ENCODE measurements around the gene BCL6B.
"Not testable (repeated sequence)": the region's sequence is repeated elsewhere in the genome, so short reads cannot be mapped to it uniquely, and the experiment has no call there.

BCL6B gene, protein sequence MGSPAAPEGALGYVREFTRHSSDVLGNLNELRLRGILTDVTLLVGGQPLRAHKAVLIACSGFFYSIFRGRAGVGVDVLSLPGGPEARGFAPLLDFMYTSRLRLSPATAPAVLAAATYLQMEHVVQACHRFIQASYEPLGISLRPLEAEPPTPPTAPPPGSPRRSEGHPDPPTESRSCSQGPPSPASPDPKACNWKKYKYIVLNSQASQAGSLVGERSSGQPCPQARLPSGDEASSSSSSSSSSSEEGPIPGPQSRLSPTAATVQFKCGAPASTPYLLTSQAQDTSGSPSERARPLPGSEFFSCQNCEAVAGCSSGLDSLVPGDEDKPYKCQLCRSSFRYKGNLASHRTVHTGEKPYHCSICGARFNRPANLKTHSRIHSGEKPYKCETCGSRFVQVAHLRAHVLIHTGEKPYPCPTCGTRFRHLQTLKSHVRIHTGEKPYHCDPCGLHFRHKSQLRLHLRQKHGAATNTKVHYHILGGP

DNA sequence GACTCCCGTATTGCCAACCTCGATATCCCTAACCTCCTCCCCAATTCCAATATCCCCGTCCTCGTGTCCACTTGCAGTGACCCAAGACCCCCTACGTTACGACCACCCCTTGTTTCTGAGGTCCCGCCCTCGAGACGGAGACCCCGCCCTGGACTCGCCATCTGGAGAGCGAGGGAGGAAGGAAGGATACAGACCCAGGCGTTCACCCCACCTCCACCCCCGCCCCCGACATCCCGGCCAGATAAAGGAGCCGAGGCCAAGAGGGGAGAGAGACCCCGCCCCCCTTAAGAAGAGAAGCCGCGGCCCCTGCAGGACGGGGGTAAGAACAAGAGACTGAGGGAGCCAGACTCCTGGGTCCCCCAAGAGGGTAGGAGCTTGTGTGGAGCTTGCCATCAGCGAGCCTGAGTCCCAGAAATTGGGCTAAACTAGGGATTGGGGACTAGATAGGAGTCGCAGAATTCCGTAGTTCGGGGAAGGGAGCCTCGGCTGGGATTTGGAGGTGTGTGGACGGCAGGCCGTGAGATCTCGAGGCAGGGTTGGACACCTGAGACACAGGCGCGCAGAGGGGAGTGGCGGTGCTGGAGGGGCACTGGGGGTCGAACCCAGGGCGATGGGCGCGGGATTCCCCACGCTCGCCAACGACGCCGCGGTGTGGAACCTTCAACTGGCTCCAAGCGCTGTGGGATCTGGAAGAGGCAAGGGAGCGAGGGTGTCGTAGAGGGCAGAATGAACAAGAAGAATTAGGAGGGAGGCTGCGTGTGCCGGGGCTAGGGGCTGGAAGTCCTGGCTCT lies at the start of gene BCL6B:
Gene BCL6B, plus strand, starts transcription at position 270 of the 791 bp plus-strand sequence. CDS start 622 bp downstream, outside the sequence.
- DNase-seq (ENCODE audit: extremely low read depth in 1 of 2, low read depth in 1 of 2): no peak

DNA sequence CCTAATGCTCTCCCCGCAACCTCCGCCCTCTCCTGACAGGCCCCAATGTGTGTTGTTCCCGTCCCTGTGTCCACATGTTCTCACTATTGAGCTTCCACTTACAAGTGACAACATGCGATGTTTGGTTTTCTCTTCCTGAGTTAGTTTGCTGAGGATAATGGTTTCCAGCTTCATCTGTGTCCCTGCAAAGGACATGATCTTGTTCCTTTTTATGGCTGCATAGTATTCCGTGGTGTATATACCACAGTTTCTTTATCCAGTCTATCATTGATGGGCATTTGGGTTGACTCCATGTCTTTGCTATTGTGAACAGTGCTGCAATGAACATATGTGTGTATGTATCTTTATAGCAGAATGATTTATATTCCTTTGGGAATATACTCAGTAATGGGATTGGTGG lies 43.4 kb upstream of the BCL6B start:
- not testable (repeated sequence) for DNase-seq (ENCODE audit: extremely low read depth in 1 of 2, low read depth in 1 of 2)

DNA sequence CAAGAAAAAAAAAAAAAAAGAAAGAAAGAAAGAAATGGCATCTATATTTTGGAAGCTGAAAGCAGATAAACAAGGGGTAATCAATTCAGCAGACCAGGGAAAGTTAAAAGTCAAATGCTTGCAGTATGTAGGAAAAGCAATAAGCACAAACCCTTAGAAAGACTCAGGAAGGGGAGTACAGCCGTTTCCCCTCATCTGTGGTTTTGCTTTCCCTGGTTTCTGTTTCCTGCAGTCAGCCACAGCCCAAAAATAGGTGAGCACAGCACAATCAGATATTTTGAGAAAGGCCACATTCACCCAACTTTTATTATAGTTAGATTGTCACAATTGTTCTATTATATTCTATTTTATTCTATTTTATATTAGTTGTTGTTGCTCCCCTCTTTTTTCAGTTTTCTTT lies 41.4 kb upstream of the BCL6B start:
- no peak for DNase-seq (ENCODE audit: extremely low read depth in 1 of 2, low read depth in 1 of 2)

DNA sequence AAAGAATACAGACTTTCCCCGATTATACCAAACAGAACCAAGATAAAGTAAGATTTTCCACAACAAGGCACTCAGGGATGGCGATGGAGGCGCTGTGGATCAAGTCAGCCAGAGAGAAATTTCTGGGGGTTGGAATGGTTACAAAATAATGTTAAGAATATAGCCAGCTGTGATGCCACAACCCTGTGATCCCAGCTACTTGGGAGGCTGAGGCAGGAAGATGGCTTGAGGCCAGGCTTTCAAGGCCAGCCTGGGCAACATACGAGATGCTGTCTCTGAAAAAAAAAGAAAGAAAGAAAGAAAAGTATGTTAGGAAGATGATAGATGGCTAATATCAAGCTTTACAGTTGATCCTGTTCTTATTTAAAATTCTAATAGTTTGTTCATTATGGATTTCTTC lies 37.6 kb upstream of the BCL6B start:
- no peak for DNase-seq (ENCODE audit: extremely low read depth in 1 of 2, low read depth in 1 of 2)

DNA sequence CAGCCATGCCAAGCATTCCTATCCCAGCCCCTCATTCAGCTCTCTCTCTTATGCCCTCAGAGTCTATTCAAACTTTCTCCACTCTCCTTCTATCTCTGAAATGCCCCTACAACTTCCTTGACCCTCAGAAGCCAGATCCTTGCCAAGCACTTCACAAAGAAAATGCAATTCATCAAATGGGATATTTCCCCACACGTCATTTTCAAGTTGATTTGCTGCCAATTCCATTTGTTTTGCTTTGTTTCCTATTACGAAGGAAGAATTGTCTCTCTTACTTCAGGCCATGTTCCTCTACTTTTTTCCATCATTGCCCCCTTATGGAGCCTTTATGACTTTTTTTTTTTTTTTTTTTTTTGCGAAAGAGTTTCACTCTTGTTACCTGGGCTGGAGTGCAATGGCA lies 36.2 kb upstream of the BCL6B start:
- DNase-seq (ENCODE audit: extremely low read depth in 1 of 2, low read depth in 1 of 2): no peak

DNA sequence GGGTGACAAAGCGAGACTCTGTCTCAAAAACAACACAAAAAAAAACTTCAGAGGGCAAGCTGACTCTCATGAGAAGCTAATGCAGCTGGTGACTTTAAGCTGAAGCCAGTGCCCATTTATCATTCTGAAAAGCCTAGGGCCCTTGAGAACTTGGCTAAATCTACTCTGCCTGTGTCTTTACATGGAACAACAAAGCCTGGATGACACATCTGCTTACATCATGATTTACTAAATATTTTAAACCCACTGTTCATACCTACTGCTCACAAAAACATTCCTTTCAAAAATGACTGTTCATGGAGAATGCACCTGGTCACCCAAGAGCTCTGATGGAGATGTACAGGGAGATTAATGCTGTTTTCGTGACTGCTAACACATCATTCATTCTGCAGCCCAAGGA lies 33.1 kb upstream of the BCL6B start:
- no peak for DNase-seq (ENCODE audit: extremely low read depth in 1 of 2, low read depth in 1 of 2)

DNA sequence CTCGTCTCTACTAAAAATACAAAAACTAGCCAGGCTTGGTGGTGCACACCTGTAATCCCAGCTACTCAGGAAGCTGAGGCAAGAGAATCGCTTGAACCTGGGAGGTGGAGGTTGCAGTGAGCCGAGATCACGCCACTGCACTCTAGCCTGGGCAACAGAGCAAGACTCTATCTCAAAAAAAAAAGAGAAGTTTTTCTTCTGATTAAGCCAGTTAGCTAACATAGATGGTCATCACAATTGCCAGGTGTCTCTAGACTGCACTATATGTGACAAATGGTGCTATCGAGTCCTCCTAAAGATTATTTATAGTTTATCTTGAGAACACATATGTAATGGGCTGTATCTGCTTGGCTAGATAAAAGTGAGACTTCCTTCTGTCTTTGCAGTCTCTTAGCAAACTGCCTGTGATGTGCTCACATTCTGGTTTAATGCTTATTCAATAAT lies 29.2 kb upstream of the BCL6B start:
- not testable (repeated sequence) for DNase-seq (ENCODE audit: extremely low read depth in 1 of 2, low read depth in 1 of 2)

DNA sequence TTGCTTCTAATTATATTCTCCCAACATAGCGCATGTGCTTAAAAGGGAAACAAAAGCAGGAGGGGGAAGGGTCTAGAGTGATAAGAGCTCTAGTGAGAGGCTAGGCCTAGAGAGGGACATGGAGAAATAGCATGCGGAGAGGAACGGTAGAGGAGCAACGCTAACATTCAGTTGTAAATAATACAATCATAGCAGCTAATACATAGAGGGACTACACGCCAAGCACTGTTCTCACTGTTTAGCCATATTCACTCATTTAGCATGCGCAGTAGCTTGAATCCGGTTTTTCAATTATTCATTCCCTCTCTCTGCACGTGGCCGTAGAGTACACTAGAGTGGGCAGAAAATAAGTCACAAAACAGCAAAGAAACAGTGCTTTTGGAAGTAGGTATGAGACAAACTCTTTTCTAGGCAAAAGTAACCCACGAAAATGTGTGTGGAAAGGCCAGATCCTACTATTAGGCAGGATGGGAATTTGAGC lies 28.7 kb upstream of the BCL6B start:
- DNase-seq (ENCODE audit: extremely low read depth in 1 of 2, low read depth in 1 of 2): no peak

DNA sequence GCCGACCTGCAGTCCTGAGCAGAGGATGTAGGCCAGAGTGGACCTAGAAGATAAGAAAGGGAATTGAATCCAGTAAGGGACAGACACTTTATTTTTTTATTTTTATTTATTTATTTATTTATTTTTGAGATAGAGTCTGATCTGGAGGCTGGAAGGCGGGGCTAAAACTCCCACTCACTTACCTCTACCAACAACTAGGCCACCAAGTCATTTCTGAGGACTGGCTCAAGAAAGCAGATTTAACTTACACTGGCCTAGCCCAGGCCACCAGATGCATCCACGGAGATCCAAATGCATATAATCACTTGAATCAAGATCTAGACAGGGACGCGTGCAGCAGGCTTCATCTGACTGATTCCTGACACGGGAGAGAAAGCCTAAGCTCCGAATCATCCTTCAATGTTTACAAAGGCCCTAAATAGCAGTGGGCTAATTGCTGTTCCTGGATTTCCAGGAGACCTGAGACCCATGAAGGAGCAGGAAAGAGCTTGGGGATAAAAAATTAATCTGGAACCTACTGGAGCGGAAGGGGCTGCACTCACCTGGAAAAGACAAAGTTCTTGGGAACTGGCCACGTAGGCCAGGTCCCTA lies 28.1 kb upstream of the BCL6B start:
- DNase-seq (ENCODE audit: extremely low read depth in 1 of 2, low read depth in 1 of 2): no peak

DNA sequence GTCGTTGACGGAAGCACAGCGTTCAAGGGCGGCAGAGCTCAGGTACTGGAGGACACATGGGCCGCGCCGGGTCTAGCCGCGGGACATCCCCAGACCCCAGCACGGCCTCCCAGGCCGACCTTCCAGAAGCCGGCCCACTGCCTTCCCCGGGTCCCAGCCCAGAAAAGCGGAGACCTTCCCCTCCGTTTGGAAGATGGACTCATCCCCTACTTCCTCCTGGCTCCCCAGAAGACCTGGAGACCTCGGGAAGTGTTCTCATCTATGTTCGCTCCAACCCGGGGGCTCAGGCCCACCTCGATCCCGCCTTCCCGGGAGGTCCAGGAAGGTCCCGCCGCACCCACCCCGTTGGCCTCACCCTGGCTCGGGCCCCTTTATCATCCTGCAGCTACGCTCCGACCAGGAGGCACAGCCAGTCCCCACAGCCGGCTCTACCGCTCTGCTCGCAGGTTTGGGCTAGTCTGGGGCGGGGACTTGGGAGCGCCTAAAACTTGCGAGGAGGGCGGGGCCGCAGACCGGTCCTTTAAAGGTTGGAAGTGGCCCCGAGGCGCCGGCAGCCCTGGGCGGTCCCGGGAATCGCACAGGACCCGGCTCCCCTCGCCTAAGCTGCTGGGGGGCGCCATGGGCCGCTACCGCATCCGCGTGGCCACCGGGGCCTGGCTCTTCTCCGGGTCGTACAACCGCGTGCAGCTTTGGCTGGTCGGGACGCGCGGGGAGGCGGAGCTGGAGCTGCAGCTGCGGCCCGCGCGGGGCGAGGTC lies 27.2 kb upstream of the BCL6B start, which contains the start of gene ALOX12:
Gene ALOX12, plus strand, starts transcription at position 550 of the 756 bp plus-strand sequence. Its CDS starts 69 bp downstream, at position 619.
- no peak for DNase-seq (ENCODE audit: extremely low read depth in 1 of 2, low read depth in 1 of 2)

DNA sequence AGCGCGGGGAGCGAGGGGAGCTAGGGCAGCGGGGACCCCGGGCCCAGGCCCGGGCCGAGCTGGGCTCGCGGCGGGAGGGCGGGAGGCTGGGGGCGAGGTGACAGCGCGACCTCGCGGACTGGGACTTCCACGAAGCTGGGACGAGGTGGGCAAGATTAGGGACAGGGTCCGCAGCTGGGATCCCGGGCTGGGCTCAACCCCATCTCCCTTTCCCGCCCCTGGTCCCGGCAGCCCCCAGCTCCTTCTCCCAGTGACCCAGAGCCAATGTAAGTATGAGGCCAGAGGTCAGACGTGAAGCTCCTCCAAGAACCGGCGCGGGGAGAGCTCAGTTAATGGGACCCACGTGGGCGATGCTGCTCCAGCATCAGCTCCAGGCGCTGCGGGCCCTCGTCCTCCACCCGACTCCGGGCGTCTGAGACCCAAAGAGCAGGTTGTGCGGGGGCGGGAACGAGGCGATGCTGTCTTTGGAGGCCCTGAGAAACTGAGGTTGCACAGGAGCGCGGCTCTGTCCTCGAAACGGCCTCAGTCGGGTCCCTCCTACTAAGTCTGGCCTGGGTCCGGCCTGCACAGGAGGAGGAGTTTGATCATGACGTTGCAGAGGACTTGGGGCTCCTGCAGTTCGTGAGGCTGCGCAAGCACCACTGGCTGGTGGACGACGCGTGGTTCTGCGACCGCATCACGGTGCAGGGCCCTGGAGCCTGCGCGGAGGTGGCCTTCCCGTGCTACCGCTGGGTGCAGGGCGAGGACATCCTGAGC lies 26.4 kb upstream of the BCL6B start:
- DNase-seq (ENCODE audit: extremely low read depth in 1 of 2, low read depth in 1 of 2): no peak

DNA sequence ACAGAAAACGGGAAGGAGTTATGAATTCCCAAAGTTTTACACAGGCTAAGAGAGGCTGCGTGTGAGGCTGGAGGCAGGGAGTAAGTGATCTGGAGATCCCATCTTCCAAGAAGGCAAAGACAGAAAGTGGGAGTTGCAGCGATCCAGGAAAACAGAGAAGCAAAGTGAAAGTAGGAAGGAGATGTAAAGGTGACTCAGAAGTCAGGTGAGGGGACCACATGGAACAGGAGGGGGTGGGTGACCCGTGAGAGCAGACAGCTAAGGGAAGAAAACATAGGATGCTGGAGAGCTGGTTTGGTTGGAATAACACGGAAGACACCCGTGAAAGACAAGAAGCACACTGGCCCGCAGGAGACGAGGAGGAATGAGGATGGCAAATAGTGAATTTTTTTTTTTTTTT lies 25.7 kb upstream of the BCL6B start:
- DNase-seq (ENCODE audit: extremely low read depth in 1 of 2, low read depth in 1 of 2): no peak

DNA sequence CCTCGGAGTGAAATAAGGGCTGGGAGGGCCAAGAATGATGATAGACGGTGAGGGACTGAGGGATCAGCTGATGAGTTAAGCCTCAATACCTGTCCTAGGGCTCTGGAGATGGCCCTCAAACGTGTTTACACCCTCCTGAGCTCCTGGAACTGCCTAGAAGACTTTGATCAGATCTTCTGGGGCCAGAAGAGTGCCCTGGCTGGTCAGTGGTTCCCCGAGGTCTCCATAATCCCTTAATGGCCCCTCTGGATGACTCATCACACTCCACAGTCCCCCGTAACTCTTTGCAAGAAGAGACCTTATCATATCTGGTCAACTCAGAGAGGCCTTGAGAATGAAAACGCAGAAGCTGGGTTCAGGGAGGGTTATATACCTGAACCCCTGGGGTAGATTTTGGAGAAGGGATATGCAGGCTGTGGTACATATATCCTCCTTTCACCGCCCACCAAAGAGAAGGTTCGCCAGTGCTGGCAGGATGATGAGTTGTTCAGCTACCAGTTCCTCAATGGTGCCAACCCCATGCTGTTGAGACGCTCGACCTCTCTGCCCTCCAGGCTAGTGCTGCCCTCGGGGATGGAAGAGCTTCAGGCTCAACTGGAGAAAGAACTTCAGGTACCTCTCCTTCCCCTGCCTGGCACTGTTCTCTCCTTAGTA lies 23.9 kb upstream of the BCL6B start:
- DNase-seq (ENCODE audit: extremely low read depth in 1 of 2, low read depth in 1 of 2): no peak

DNA sequence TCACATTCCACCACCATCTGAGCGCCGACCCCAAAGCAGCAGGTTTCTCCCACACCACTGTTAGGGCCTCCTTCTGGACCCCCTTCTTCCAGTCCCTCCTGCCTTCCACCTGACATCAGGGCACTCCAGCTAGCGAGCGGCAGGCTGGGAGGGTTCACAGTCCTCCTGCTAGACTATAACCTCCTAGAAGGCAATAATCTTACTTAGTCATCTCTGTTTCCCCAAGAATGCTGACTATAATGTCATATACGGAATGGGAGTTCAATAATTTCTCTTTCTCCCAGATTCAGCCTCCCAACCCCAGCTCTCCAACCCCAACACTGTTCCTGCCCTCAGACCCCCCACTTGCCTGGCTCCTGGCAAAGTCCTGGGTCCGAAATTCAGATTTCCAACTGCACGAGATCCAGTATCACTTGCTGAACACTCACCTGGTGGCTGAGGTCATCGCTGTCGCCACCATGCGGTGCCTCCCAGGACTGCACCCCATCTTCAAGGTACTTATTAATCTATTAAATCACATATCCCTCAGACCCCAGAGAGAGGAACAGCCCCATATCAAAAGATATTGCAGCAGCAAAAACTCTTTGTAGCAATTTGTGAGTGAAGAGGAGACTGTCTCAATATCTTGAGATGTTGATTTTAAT lies 21.4 kb upstream of the BCL6B start:
- no peak for DNase-seq (ENCODE audit: extremely low read depth in 1 of 2, low read depth in 1 of 2)

DNA sequence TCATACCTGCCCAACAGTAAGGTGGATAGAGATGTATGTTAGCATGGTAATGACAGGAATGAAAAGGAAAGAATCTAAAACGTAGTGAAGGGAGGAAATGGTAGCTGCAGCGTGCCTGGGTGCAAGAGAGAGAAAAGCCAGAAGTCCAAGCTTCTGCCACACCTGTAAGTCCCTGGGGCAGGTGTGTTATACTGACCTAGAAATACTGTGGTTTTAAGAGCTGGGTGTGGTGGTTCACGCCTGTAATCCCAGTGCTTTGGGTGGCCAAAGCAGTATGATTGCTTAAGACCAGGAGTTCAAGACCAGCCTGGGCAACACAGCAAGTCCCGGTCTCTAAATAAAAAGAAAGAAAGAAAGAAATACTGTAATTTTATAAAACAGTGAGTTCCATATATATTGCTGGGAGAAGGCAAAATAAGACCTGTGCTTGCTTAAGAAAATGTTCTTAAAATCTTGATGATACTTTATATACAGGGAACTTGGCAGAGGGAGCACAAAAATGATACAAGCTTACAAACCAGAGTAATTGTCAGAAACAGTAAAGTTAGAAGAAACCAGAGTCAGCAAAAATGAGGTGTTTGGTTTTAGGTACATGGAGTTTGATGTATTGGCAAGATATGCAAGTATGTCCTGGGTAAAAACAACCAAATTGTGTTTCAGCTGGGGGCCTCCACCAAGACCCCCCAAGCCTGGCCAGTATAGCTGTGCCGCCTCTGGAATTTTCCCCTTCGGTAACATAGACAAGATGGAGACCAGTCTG lies 20.4 kb upstream of the BCL6B start:
- DNase-seq (ENCODE audit: extremely low read depth in 1 of 2, low read depth in 1 of 2): no peak

DNA sequence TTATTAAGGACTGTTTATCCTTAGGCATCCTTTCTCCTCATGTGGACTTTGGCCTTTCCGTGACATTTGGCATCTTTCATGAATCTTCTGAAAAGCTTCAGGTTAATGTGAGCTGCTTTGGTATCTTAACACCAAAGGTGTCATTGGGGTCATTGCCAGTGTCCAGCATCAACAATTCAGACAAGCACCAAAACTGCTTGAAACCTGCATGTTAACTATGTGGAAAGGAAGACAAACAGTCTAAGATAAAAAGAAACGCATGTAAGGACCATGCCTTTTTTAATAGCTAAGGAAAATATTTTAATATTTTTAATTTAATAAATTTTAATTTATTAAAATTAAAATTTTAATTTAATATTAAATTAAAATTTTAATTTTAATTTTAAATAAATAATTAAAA lies 19.1 kb upstream of the BCL6B start:
- DNase-seq (ENCODE audit: extremely low read depth in 1 of 2, low read depth in 1 of 2): no peak

DNA sequence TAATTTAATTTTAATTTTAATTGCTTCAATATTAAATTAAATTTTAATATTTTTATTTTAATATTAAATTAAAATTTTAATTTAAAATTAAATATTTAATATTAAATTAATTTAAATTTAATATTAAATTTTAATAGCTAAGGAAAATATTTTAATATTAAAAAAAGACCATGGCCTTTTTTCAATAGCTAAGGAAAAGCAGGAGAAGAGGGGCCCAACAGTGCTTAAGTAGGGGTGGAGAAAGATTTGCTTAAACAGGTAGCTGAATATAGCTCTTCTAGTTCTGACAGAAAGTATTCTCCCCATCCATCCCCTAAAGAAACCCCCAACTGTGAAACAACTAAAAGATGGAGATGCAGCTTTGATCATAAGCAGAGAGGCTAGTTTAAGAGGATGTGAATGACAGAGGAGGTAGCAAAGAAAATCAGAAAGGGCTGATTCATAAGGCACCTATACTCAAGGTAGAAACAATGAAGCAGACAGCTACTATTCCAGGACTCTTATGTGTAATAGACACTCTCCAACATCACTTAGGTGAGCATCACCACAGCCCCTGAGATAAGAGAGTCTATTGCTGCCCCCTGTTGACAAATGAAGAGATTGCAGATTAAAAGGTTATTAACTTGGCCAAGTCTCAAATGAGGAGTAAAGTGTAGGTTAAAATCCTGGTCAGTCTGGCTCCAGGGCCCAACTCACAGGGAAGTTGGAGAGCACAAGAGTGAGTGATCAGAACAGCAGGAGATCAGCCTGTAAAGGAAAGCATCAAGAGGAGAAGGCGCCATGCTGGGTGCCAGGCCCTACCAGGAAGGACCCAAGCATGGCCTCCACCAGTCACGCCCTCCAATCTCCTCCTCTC lies 18.2 kb upstream of the BCL6B start:
- DNase-seq (ENCODE audit: extremely low read depth in 1 of 2, low read depth in 1 of 2): no peak

All from stimulated activated CD8-positive, alpha-beta memory T cell treated with anti-CD3 and anti-CD28 coated beads, Interleukin-7, amount 100 ng/mL, for 48 hours (primary cell).